Measurements from ENCODE around the gene HMMR.

DNA sequence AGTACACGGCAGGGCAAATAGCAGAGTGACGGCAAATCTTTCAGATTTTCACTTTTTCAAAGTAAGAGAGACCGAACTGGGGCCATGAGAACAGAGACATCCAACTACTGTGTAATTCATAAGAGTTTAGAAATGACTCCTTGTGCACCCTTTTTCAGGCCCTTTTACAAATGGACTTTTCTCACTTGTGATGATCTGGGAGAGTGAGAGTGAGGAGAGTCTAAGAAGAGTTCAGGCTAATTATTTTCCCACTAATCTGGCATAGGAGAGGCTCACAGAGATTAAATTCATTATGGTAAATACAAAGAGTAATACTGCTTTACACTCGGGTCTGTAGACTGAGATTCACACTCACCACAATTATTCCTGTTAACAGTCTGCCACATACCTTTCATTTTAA, 23.9 kb upstream of the HMMR start:
- TF ChIP-seq CTCF (IDR thresholded peaks at IDR 0.05; ENCODE audit: low read depth, low read length) (no peak), EZH2phosphoT487 (IDR thresholded peaks at IDR 0.05; ENCODE audit: low read depth) (no peak)
